ENCODE measurements around the gene HADH. TPM values are rescaled to one million over a fixed set of nuclear protein-coding genes. Genes with fewer than 3 reads are reported as not detected.
A peak's percentile ranks its signal among the peaks of the same experiment; 100 is the strongest.

The HADH gene
- total RNA-seq, 1 donor: 14.1 TPM

DNA sequence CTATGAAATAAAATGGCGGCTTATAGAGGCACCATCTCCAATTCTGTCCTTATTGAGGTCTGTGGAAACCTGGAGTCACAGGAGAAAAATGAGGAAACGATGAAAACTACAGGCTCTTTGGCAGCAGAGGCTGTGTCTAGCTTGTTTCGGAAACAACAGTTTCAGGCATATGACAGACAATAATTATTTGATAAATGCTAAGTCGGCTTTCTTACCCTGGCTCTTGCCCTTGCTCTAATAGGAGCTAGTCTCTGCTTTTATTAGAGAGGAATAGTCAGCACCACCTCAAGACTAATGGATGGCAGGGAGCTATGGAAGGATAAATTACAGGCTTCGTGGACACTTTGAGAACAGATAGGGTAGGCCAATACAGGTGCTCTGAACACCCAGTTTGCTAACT, 24.3 kb downstream of the HADH start:
- no peak overlapping the region for H3K4me3 ChIP-seq (ENCODE audit: low read depth, low read length)
- TF ChIP-seq, protein P1, sequence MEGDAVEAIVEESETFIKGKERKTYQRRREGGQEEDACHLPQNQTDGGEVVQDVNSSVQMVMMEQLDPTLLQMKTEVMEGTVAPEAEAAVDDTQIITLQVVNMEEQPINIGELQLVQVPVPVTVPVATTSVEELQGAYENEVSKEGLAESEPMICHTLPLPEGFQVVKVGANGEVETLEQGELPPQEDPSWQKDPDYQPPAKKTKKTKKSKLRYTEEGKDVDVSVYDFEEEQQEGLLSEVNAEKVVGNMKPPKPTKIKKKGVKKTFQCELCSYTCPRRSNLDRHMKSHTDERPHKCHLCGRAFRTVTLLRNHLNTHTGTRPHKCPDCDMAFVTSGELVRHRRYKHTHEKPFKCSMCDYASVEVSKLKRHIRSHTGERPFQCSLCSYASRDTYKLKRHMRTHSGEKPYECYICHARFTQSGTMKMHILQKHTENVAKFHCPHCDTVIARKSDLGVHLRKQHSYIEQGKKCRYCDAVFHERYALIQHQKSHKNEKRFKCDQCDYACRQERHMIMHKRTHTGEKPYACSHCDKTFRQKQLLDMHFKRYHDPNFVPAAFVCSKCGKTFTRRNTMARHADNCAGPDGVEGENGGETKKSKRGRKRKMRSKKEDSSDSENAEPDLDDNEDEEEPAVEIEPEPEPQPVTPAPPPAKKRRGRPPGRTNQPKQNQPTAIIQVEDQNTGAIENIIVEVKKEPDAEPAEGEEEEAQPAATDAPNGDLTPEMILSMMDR (IDR thresholded peaks at IDR 0.05; ENCODE audit: insufficient read depth, low read length): no peak
- DNase-seq (ENCODE audit: low read depth): no peak

DNA sequence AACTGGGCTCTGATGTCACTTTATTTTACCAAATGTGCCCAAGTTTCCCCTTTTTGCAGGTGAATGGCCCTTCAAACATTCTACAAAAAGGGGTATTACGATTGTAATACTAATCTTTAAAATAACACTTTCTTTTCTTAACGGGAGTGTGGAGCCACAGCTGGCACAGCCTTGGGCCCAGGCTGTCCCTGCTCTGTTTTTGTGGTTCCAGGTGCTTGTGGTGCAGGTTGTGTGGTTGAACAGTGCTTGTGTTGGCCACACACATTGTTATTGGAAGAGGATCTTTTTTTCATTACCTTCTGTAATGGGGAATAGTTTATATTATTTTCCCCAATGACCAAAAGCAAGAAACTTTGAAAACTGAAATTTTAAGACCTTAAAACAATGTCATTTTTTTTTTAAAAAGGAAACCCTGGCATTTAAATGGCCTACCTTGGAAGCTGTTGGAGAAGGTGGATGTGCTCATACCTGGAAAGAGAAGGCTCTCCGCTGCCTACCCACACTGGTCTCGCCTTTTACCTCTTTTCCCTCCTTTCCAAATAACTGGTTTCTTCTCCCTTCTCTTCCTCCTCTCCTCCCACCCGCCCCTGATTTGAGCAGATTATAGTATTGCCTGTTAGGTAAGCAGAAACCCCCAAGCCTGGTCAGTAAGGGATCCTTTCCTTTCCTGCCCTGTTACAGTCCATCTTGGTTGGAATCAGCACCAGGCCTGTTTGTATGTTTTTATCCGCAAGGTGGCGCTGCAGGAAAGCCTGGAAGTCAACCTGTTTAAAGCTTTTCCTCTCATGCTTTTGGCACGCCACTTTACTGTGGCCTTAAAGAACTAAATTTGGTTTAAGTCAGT, 28.6 kb downstream of the HADH start:
- H3K4me3 ChIP-seq (ENCODE audit: low read depth, low read length): no peak overlapping the region
- peak; percentile 86 for DNase-seq (ENCODE audit: low read depth)
- TF ChIP-seq, protein P1 (IDR thresholded peaks at IDR 0.05; ENCODE audit: insufficient read depth, low read length): peak; percentile 90

DNA sequence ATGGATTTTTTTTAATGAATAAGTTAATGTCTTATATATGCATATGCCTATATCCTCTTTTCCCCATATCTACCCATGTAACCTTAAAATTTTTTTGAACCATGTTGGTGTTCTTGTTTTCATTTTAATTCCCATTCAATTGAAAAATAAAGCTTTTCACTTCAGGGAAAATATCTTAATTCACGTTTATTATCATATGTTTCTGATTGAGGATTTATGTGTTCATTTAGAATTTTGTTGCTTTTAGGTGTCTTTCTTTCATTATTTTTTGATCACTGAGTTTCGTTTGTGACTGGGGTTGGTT, 29.1 kb downstream of the HADH start:
- no peak for DNase-seq (ENCODE audit: low read depth)
- TF ChIP-seq, protein P1 (IDR thresholded peaks at IDR 0.05; ENCODE audit: insufficient read depth, low read length): no peak
- H3K4me3 ChIP-seq (ENCODE audit: low read depth, low read length): no peak overlapping the region

DNA sequence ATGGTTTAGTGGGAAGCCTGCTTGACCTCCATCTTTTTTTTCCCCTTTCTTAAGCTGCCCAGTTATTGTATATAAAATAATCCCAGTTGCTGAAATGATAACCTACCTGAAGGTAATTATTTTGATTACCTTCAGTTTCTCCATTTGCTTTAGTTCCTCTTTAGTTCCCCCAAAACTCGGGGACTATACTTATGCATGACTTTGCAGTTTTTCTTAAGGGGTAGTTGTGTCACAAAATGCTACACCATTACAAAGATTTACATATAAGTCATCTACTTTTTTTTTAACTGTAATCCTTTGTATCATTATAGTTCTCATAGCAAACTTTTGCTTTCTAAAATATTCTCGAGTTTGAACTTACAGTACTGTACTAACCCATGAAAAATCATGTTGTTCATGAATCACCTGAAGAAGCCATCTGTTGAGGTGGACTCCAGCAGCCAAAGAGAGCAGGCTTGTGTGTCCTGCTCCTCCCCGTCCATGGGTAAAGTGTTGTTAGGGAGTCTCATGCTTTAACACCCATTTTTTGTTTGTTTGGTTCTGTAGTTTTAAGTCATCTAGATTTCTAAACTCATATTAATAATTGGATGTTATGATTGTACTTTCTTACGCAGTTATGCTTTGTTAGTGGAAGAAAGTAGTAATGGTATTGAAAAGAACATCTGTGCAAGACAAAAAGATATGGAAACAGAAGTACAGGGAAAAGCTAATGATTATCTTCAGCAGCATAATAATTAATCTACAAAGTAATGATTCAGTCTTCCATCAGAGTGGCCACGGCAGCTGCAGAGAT, 34.6 kb downstream of the HADH start:
- DNase-seq (ENCODE audit: low read depth): no peak
- H3K4me3 ChIP-seq (ENCODE audit: low read depth, low read length): no peak overlapping the region
- TF ChIP-seq, protein P1 (IDR thresholded peaks at IDR 0.05; ENCODE audit: insufficient read depth, low read length): no peak

DNA sequence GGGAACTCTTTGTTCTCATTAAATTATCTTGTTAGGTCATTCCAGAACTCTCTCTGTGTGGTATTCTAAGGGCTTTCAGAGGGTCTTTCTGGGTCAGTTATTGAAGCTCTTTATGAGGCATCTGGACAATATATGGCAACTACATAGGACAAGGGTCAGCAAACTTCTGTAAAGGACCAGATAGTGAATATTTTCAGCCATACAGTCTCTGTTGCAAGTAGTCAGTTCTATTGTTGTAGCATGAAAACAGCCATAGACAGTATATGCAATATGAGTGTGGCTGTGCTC, 35.1 kb downstream of the HADH start:
- DNase-seq (ENCODE audit: low read depth): no peak
- H3K4me3 ChIP-seq (ENCODE audit: low read depth, low read length): no peak overlapping the region
- TF ChIP-seq, protein P1 (IDR thresholded peaks at IDR 0.05; ENCODE audit: insufficient read depth, low read length): no peak

DNA sequence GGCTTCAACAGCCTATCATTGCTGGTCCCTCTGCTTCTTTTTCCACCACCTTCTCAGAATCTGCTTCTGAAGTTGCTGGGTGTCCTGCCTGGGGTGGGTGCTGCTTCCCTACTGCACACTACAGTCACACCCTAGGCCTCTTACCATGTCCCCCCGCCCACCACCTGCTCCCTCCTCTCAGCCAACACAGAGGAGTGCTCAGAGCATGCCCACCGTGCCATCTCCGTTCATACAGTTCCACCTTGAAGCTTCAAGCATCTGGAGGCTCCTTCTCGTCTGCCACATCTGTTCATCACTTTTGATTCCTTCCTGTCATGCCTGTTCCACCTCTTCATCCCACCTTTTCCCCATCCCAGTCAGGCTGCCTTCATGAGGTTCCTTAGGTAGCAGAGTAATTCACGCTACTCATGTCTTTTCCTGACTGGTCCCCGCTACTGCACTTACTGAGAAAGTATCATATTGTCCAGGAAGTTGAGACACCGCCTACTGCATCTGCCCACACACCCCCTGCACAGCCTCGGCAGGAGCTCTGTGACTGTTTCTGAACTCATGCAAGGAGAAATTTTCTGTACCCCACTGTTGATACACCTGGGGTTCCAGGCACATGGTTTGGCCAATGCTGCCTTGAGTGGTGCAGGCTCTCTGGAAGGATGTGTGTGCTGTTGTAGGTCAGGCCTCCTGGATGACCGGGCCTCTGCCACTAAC, 39.5 kb downstream of the HADH start:
- TF ChIP-seq, protein P1 (IDR thresholded peaks at IDR 0.05; ENCODE audit: insufficient read depth, low read length): no peak
- no peak overlapping the region for H3K4me3 ChIP-seq (ENCODE audit: low read depth, low read length)
- DNase-seq (ENCODE audit: low read depth): no peak
